Measurements from ENCODE around the gene PRPF39. TPM values are rescaled to one million over a fixed set of nuclear protein-coding genes. Genes with fewer than 3 reads are reported as not detected.

The PRPF39 gene
- total and polyA plus RNA-seq, 10 of the 15 experiments (the other 5 are each of a cell fraction or from before 2014, with no cell fraction given): 22.1 to 91.7 (median 36.9) TPM

DNA sequence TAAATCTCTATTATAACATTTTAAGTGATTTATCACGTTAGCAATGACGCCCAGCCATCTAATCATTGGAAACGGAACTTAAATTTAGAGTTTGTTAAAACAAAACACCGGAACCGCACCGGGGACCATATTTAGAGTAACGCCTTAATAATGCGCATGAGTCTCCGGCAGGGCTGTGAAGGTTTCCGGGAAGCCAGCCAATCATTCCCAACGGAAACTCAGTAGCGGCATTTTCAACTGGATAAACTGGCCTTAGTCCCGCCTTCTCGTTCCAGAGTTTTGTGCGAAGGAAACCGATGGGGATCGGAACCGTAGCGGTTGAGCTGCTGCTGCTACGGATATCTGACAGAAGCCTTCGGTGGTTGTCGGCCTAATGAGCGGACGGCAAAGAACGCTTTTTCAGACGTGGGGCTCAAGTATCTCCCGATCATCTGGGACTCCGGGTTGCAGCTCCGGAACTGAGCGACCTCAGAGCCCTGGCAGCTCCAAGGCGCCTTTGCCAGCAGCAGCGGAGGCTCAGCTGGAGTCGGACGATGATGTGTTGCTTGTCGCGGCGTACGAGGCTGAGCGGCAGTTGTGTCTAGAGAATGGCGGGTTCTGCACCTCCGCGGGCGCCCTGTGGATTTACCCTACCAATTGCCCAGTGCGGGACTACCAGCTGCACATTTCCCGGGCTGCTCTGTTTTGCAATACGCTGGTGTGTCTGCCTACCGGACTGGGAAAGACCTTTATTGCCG, 51.9 kb downstream of the PRPF39 start, which contains the start of gene FANCM (continued):
- TF ChIP-seq CHD1 (IDR thresholded peaks at IDR 0.05; ENCODE audit: low read depth, low read length) (peak; percentile 56; the same call in 1 of the 2 replicates), HDAC6 (IDR thresholded peaks at IDR 0.05; ENCODE audit: unreplicated experiment) (no peak), RCOR1 (conservative IDR thresholded peaks at IDR 0.05; ENCODE audit: low read depth, low read length) (0 out of 2 replicates have a peak, but pooled peaks have one; percentile 55), ETV6 (conservative IDR thresholded peaks at IDR 0.05 in 1 of 2, IDR thresholded peaks at IDR 0.05 in 1 of 2; ENCODE audit: borderline replicate concordance in 1 of 2, low read depth in 1 of 2) (no peak), TCF7 (IDR thresholded peaks at IDR 0.05; ENCODE audit: borderline replicate concordance) (no peak), RUNX3 (IDR thresholded peaks at IDR 0.05; ENCODE audit: low read length) (peak; percentile 64), CHD2 (IDR thresholded peaks at IDR 0.05; ENCODE audit: borderline replicate concordance, low read depth, low read length) (peak; percentile 81), MYC (IDR thresholded peaks at IDR 0.05; ENCODE audit: insufficient read depth, insufficient read length, insufficient replicate concordance, low read length, severe bottlenecking) (no peak), ZBTB40 (IDR thresholded peaks at IDR 0.05; ENCODE audit: borderline replicate concordance) (peak; percentile 99), SUZ12 (IDR thresholded peaks at IDR 0.05; ENCODE audit: unreplicated experiment) (no peak), MTA2 (IDR thresholded peaks at IDR 0.05; ENCODE audit: low read depth) (no peak), NR2F1 (conservative IDR thresholded peaks at IDR 0.05) (0 out of 2 replicates have a peak, but pooled peaks have one; percentile 11), BCL11A (IDR thresholded peaks at IDR 0.05; ENCODE audit: low read depth, low read length) (no peak), ZSCAN29 (IDR thresholded peaks at IDR 0.05) (0 out of 2 replicates have a peak, but pooled peaks have one; percentile 63)
- TF ChIP-seq, protein P1, sequence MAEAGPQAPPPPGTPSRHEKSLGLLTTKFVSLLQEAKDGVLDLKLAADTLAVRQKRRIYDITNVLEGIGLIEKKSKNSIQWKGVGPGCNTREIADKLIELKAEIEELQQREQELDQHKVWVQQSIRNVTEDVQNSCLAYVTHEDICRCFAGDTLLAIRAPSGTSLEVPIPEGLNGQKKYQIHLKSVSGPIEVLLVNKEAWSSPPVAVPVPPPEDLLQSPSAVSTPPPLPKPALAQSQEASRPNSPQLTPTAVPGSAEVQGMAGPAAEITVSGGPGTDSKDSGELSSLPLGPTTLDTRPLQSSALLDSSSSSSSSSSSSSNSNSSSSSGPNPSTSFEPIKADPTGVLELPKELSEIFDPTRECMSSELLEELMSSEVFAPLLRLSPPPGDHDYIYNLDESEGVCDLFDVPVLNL (IDR thresholded peaks at IDR 0.05; ENCODE audit: low read depth, low read length): peak; percentile 97
- TF ChIP-seq, protein P2, sequence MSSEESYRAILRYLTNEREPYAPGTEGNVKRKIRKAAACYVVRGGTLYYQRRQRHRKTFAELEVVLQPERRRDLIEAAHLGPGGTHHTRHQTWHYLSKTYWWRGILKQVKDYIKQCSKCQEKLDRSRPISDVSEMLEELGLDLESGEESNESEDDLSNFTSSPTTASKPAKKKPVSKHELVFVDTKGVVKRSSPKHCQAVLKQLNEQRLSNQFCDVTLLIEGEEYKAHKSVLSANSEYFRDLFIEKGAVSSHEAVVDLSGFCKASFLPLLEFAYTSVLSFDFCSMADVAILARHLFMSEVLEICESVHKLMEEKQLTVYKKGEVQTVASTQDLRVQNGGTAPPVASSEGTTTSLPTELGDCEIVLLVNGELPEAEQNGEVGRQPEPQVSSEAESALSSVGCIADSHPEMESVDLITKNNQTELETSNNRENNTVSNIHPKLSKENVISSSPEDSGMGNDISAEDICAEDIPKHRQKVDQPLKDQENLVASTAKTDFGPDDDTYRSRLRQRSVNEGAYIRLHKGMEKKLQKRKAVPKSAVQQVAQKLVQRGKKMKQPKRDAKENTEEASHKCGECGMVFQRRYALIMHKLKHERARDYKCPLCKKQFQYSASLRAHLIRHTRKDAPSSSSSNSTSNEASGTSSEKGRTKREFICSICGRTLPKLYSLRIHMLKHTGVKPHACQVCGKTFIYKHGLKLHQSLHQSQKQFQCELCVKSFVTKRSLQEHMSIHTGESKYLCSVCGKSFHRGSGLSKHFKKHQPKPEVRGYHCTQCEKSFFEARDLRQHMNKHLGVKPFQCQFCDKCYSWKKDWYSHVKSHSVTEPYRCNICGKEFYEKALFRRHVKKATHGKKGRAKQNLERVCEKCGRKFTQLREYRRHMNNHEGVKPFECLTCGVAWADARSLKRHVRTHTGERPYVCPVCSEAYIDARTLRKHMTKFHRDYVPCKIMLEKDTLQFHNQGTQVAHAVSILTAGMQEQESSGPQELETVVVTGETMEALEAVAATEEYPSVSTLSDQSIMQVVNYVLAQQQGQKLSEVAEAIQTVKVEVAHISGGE (CRISPR knock-in tag; IDR thresholded peaks at IDR 0.05): peak; percentile 88
- TF ChIP-seq, protein P3, sequence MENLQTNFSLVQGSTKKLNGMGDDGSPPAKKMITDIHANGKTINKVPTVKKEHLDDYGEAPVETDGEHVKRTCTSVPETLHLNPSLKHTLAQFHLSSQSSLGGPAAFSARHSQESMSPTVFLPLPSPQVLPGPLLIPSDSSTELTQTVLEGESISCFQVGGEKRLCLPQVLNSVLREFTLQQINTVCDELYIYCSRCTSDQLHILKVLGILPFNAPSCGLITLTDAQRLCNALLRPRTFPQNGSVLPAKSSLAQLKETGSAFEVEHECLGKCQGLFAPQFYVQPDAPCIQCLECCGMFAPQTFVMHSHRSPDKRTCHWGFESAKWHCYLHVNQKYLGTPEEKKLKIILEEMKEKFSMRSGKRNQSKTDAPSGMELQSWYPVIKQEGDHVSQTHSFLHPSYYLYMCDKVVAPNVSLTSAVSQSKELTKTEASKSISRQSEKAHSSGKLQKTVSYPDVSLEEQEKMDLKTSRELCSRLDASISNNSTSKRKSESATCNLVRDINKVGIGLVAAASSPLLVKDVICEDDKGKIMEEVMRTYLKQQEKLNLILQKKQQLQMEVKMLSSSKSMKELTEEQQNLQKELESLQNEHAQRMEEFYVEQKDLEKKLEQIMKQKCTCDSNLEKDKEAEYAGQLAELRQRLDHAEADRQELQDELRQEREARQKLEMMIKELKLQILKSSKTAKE (IDR thresholded peaks at IDR 0.05; ENCODE audit: low read depth, poor library complexity, severe bottlenecking): peak; percentile 62
